Esophagus (tissue), 2 donors: ENCODE results near the gene IARS1. TPM values are rescaled to one million over a fixed set of nuclear protein-coding genes. Genes with fewer than 3 reads are reported as not detected.

ENCODE experiments used
- H3K27ac ChIP-seq, 2 donors: one replicate each; pipeline ENCODE4 v1.5.1; 2013; ENCODE audit warnings: low read depth in 2 of 2, mild to moderate bottlenecking in 2 of 2, inconsistent platforms in 1 of 2, low read length in 1 of 2, moderate library complexity in 1 of 2
- H3K27me3 ChIP-seq, 2 donors: one replicate each; pipeline ENCODE4 v1.6.1; 2013; ENCODE audit warnings: low read length in 2 of 2, control low read depth in 1 of 2, mild to moderate bottlenecking in 1 of 2; ENCODE audit not compliant: insufficient read depth in 2 of 2, control insufficient read depth in 1 of 2
- H3K36me3 ChIP-seq, 2 donors: one replicate each; pipeline ENCODE4 v1.6.1; 2013; ENCODE audit warnings: low read length in 1 of 2; ENCODE audit not compliant: control insufficient read depth in 2 of 2, insufficient read depth in 2 of 2
- H3K4me1 ChIP-seq, 2 donors: one replicate each; pipeline ENCODE4 v1.6.1; 2013; ENCODE audit warnings: low read length in 1 of 2; ENCODE audit not compliant: control insufficient read depth in 2 of 2, insufficient read depth in 2 of 2
- H3K4me3 ChIP-seq, 2 donors: one replicate each; pipeline ENCODE4 v1.5.1; 2013; ENCODE audit warnings: low read length in 2 of 2, mild to moderate bottlenecking in 2 of 2, low read depth in 1 of 2, moderate library complexity in 1 of 2
- H3K9me3 ChIP-seq, 2 donors: one replicate each; pipeline ENCODE4 v1.6.1; 2013; ENCODE audit warnings: mild to moderate bottlenecking in 2 of 2, low read depth in 1 of 2, low read length in 1 of 2, moderate library complexity in 1 of 2; ENCODE audit not compliant: control insufficient read depth in 2 of 2, insufficient read depth in 1 of 2
- WGBS, 2 donors: extraction: QIAGEN DNeasy Blood & Tissue Kit; methylation state at CpG; one replicate each; pipeline ENCODE4 v1.1.7; 2013; 5-methylcytosine and 5-hydroxymethylcytosine counted together
- polyA plus RNA-seq, 2 donors: library from polyadenylated mRNA; stranded (reverse); fragments of 200-250 nt; gene quantifications; one replicate each; pipeline ENCODE4 v1.2.3, GENCODE V29; 2013
- donor health status: healthy with polysubstance abuse.
- donor health status: Bipolar disorder and iron deficiency.

The IARS1 gene
- polyA plus RNA-seq, 2 donors: 14.5 to 32.2 TPM

DNA sequence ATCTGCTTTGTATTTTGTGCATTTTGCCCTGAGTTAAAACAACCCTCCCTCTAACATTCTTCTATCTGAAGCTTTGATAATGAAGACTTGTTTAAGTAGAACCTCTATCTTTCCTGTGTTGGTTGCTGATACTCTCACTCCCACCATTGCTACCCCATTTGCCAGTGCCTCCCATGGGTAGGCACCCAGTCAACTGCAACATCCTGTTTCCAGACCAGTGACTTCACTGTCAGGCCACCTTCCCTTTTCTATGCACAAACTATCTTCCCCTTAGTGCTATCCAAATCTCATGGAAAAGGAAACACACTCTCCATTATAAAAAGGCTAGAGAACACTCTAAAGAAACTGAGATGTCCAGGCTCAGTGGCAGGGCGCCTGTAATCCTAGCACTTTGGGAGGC, 5.6 kb upstream of the IARS1 start:
- 58 to 82% methylated on average over 1 of the region's 1 CpG for WGBS, 2 donors
- Histone ChIP-seq H3K9me3 (no peaks in the 10 kb centered on the region), H3K27me3 (no peaks in the 10 kb centered on the region), H3K27ac (no peak overlapping the region), H3K4me1 (peaks cover 3 to 4% of the 10 kb centered on the region in 2 donors), H3K4me3 (no peak overlapping the region), H3K36me3 (peaks cover 2 to 6% of the 10 kb centered on the region in 2 donors)

- Histone ChIP-seq H3K27me3 (no peaks in the 10 kb centered on the region), H3K9me3 (no peaks in the 10 kb centered on the region), H3K27ac (no peak overlapping the region), H3K4me3 (no peak overlapping the region), H3K36me3 (peaks cover 0 to 3% of the 10 kb centered on the region in 2 donors), H3K4me1 (peaks cover 3 to 4% of the 10 kb centered on the region in 2 donors)
- WGBS, 2 donors: 87 to 91% methylated on average over 3 of the region's 3 CpGs
Measured at GRCh38 chr9:92298036-92298435, 4.5 kb upstream of the IARS1 start.

- Histone ChIP-seq H3K4me3 (no peak overlapping the region), H3K27ac (no peak overlapping the region), H3K9me3 (no peaks in the 10 kb centered on the region), H3K4me1 (peaks cover 3 to 4% of the 10 kb centered on the region in 2 donors), H3K27me3 (no peaks in the 10 kb centered on the region), H3K36me3 (peaks cover 0 to 3% of the 10 kb centered on the region in 2 donors)
- 80 to 87% methylated on average over 3 of the region's 3 CpGs for WGBS, 2 donors
Measured at GRCh38 chr9:92297611-92298010, 4.1 kb upstream of the IARS1 start.

GRCh38 chr9:92295827-92296258, 2.3 kb upstream of the IARS1 start:
- Histone ChIP-seq H3K36me3 (peaks cover 0 to 3% of the 10 kb centered on the region in 2 donors), H3K27ac (peak overlapping the region in 1 of 2 donors; percentile 23), H3K9me3 (no peaks in the 10 kb centered on the region), H3K4me1 (peaks cover 3 to 8% of the 10 kb centered on the region in 2 donors), H3K27me3 (no peaks in the 10 kb centered on the region), H3K4me3 (no peak overlapping the region)
- 45 to 51% methylated on average over 4 of the region's 4 CpGs for WGBS, 2 donors

DNA sequence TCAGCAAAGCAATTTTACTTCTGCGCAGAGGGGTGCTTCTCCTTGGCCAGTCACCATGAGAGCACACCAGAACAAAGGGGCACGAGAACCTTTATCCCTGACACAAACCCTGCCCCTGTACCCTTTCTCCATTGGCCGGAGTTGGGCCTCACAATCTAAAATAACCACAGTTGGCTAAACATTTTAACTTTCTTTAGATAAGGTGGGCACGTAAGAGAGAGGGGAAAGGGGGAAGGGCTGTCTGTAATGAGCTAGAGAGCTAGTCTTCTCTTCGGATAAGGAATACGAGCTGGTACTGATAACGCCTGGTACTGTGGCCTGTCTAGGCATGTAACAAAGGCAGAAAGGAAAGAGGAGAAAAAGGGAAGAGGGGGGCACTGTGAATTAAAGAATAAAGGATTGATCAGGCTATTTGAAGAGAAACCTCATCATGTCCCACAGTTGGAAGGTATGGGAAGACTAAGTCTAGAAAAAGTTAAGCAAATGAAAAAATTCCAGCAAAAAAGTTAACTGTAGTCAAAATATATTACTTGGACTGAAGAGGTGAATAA, 1.8 kb upstream of the IARS1 start:
- WGBS, 2 donors: 63 to 75% methylated on average over 7 of the region's 7 CpGs
- no peaks in the 10 kb centered on the region for H3K27me3 ChIP-seq
- no peak overlapping the region for H3K4me3 ChIP-seq
- no peaks in the 10 kb centered on the region for H3K9me3 ChIP-seq
- peaks cover 0 to 3% of the 10 kb centered on the region in 2 donors for H3K36me3 ChIP-seq
- H3K27ac ChIP-seq: no peak overlapping the region
- peaks cover 3 to 8% of the 10 kb centered on the region in 2 donors for H3K4me1 ChIP-seq

GRCh38 chr9:92294297-92294676, 790 bp upstream of the IARS1 start:
- H3K27me3 ChIP-seq: no peaks in the 10 kb centered on the region
- WGBS, 2 donors: 11 to 14% methylated on average over 13 of the region's 13 CpGs
- peaks cover 3 to 8% of the 10 kb centered on the region in 2 donors for H3K4me1 ChIP-seq
- H3K27ac ChIP-seq: peak overlapping the region; percentile 38 to 78
- H3K4me3 ChIP-seq: peak overlapping the region; percentile 62 to 92
- no peaks in the 10 kb centered on the region for H3K9me3 ChIP-seq
- peaks cover 0 to 3% of the 10 kb centered on the region in 2 donors for H3K36me3 ChIP-seq

- 1% methylated on average over 5 of the region's 5 CpGs for WGBS, 2 donors
- no peak overlapping the region for H3K27ac ChIP-seq
- H3K27me3 ChIP-seq: no peaks in the 10 kb centered on the region
Measured at GRCh38 chr9:92293075-92293354, 482 bp downstream of the IARS1 start.

DNA sequence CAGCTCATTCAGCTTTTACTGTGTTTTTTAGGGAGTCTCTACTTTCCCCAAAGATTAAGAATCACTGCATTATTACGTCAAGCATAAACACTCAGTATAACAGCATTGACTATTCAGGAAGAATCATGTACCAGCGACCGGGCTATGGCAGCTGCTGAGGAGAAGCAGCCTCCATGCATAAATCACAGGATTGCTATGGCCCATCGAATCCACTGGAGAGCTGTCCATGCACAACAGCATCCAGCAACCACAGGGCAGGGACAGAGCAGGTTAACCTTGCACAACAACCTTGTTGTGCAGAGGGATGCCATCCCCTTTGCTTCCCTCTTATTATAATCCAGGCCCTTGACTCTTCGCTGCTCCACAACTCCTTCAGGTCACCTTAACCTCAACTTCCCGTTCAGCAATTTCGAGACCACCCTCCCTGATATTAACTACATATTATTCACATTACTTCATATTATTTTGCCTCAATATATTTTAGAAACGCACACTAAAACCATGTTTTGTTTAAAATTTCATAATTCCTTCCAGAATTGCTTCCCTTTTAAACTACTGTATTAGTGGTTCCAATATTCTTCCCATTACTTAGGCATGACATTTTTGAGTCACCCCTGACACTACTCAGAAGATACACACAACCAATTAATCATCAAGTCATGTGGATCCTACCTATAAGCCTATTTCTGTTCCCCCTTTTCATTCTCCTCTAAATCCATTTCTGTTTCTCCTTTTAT, 991 bp downstream of the IARS1 start:
- H3K9me3 ChIP-seq: no peaks in the 10 kb centered on the region
- no peak overlapping the region for H3K27ac ChIP-seq
- no peaks in the 10 kb centered on the region for H3K36me3 ChIP-seq
- 59 to 62% methylated on average over 8 of the region's 8 CpGs for WGBS, 2 donors
- H3K4me3 ChIP-seq: peak overlapping the region; percentile 9 to 92
- no peaks in the 10 kb centered on the region for H3K27me3 ChIP-seq
- peaks cover 3 to 8% of the 10 kb centered on the region in 2 donors for H3K4me1 ChIP-seq

More at GRCh38 chr9:92293075-92293354, 482 bp downstream of the IARS1 start:
- peaks cover 3 to 8% of the 10 kb centered on the region in 2 donors for H3K4me1 ChIP-seq
- H3K9me3 ChIP-seq: no peaks in the 10 kb centered on the region
- no peaks in the 10 kb centered on the region for H3K36me3 ChIP-seq
- peak overlapping the region; percentile 81 to 92 for H3K4me3 ChIP-seq

- Histone ChIP-seq H3K36me3 (no peaks in the 10 kb centered on the region), H3K4me3 (no peak overlapping the region), H3K4me1 (peaks cover 3 to 8% of the 10 kb centered on the region in 2 donors), H3K27ac (no peak overlapping the region), H3K27me3 (no peaks in the 10 kb centered on the region), H3K9me3 (no peaks in the 10 kb centered on the region)
- WGBS, 2 donors: 65 to 84% methylated on average over 2 of the region's 2 CpGs
Measured at GRCh38 chr9:92291577-92291976, 1.9 kb downstream of the IARS1 start.
